Measurements from ENCODE around the gene MYRF. TPM values are rescaled to one million over a fixed set of nuclear protein-coding genes. Genes with fewer than 3 reads are reported as not detected.

MYRF gene
- total RNA-seq, 1 donor from 2014 or later: 0.16 TPM

DNA sequence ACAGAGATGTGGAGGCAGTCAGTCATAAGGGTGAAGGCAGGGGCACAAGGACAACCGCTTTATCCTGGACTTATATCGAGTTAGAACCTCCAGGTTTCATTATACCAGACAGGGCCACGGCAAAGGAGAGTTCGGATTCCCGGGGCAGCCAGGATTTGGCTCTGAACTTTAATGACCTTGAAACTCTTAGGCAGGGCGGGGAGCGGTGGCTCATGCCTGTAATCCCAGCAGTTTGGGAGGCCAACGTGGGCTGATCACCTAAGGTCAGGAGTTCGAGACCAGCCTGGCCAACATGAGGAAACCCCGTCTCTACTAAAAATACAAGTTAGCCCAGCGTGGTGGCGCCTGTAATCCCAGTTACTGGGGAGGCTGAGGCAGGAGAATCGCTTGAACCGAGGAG is 1.1 kb upstream of the MYRF start:
- intact Hi-C loops (cut with DNase I): no loop called here
- no peak for DNase-seq
- no peak for ATAC-seq (ENCODE audit: poor library complexity)

DNA sequence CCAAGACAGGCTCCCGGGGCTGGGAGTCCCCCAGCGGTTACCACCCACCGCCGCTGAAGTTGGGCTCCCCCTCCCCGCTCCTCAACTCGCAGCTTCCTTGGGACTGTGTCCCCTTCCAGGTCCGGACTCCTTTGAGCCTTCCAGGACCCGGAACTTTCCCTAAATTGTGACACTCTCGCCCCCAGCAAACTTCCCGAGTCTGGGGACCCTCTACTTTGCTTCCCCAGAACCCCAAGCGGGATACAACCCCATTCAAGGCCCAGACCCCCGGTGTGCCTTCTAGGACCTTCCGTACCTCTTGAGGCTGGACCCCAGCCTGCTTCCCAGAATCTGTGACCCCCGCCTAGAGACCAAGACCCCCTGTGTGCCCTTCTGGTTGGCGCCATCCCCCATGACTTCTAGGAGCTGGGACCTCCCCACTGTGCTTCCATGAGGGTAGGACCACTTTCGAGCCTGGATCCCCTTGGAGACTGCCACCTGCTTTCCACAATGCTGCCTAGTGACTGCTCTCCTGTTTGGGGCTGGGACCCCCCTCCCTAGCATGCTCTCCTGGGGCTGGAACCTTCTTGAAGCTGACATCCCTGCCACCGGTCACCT is 587 bp downstream of the MYRF start:
- DNase-seq (no peak), ATAC-seq (ENCODE audit: poor library complexity) (no peak)
- intact Hi-C loops (cut with DNase I): no loop called here

DNA sequence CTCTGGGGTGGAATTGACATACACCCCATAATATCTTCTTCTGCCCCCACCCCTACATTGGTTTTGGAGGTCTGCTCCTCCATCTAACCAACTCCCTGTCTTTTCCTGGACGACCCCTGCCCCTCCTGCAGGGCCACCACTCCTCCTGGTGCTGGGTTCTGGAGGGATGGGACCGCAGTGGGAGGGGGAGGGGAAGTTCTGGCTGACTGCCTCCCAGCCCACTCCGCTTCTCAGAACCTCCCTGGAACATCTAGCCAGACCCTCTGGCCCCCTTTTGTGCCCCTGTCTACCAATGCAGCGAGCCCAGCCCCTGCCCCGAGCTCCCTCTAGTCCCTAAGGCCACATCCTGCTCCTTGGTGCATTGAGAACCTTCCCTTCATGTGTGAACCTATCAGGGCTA is 1.2 kb downstream of the MYRF start:
- ATAC-seq (ENCODE audit: poor library complexity) (no peak), DNase-seq (no peak)
- intact Hi-C loops (cut with DNase I): no loop called here

DNA sequence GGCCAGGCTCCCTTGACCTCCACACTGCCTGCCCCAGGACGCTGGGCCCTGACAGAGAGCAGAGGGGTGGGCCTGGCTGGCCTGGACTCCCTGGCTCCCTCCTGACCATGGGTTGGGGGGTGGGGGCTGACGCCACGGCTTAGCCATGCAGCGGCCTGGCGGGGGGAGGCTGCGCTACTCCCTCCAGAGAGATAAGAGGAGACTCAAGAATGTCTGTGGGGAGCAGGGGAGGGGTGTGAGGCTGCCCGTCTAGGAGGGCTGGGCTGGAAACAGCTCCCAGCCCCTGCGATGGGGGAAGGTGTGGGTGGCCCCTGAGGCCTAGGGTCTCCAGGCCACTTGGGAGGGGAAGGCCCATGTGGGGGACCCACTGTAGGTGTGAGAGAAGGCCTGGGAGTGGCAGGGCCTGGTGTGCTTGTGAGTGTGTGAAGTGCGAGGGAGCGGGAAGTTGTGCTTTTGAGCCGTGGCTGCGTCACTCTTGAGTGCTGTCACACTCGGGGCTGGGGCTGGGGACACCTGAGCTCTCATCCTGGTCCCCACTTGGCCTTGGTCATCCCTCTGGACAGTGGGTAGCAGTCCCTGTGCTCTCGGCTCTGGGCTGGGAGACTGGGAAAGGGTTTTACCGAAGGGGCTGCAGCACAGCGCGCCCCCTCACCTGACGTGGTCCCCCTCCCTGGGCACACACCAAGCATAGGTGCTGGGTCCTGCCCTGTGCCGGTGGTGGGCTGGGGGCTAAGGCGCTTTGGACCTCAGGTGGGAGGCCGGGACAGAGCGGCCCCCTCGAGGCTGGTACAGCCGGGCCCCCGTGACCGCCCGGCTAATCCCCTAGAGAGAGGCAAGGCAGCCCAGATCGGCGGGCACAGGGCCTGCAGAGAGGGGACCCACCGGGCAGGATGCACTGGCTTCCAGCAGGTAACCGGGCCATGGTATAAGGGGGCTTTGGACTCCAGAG is 2.4 kb downstream of the MYRF start:
- intact Hi-C loops (cut with DNase I): no loop called here
- DNase-seq (no peak), ATAC-seq (ENCODE audit: poor library complexity) (no peak)

DNA sequence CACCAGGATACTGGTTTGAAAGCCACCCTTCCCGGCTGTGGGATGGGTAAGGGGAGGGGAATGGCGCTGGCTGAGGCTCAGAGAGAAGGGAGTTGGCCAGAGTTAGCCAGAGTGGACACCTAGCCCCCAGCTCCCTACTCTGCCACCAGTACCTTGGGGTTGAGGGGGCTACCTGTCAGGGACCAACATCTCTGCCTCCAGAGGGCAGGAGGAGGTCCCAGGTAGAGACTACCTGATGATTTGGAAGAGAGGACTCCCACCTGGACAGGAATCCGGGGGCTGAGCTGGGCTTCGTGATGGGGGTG is 3.7 kb downstream of the MYRF start:
- no peak for ATAC-seq (ENCODE audit: poor library complexity)
- intact Hi-C loops (cut with DNase I): no loop called here
- DNase-seq: no peak

DNA sequence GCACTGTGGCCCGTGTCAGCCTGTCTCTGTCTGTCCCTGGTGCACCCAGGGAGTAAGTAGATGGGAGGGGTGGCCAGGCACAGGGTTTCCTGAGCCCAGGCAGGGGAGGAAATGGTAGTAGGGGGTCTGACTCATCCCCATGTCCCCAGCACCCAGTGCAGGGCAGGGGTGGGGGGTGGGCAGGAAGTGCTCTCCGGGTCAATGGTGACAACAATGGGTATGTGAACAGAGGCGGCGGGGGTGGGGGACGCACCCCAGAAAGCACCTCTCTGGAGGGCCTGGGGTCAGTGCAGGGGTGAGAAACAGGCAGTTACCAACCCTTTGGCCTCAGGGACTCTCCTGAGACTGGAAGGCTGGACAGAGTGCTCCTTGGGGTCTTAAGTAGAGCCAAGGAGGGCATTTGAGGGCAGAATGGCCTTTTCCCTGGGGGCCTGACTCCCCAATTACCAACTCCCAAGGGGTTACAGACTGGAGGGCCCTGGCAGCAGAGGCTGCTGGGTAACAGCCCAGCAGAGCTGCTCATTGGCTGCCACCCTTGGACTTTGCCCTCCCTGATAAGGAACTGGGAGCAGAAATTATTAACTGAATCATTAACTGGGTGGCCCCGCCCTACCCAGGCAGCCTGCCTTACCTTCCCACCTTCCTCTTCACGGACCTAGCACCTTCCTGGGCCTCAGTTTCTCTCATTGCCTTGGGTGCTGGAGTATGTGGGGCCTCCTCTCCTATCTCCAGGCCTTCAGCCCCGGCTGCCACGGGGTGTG is 4.2 kb downstream of the MYRF start:
- DNase-seq (no peak), ATAC-seq (ENCODE audit: poor library complexity) (no peak)
- intact Hi-C loops (cut with DNase I): no loop called here

DNA sequence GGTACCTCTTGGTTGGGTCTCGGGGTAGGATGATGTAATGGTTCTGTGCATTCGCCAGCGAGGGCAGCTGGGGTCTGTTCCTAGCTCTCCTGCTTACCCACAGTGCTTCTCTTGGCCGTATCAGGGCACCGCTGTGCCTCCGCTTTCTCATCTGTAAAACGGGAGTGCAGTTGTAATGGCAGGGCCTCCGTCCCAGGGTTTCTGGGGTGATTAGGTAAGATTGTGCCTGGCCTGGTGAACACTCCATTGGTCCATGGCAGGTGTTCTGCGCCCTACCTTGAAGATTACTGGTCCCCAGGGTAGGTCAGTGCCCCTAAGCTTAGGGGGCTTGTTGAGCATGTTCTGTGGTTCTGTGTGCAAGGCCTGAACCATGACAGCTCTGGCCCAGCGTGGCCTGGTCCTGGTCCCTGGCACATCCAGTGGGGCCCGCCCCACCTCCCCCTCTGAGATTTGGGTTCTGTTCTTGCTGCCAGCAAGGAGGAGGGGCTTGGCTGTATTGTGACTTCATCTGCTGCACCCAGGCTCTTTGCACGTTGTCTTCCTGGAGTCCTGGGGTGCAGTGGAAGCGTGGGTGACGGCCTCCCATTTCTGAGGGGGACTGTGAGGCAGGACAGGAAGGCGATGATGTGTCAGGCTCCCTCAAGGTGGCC is 4.9 kb downstream of the MYRF start:
- ATAC-seq (ENCODE audit: poor library complexity): no peak
- intact Hi-C loops (cut with DNase I): no loop called here
- no peak for DNase-seq

DNA sequence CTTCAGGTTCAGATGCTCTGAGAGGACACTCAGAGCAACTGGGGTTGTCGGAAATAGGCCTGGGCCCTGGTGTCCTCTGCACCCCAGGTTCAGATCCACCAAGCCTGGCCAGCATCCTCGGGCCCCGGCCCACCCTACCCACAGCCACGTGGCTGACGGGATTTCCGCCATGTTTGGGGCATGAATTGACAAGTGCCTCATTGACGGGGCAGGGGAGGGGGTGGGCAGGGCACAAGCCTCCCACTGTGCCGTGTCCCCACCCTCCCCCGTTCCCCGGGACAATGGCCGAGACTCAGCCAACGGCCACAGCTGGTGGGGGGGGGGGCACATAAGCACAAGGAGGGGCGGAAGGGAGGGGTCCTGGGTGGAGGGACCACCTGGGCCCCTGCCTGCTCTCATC is 8.5 kb downstream of the MYRF start:
- intact Hi-C loops (cut with DNase I): no loop called here
- ATAC-seq (ENCODE audit: poor library complexity): no peak
- no peak for DNase-seq

DNA sequence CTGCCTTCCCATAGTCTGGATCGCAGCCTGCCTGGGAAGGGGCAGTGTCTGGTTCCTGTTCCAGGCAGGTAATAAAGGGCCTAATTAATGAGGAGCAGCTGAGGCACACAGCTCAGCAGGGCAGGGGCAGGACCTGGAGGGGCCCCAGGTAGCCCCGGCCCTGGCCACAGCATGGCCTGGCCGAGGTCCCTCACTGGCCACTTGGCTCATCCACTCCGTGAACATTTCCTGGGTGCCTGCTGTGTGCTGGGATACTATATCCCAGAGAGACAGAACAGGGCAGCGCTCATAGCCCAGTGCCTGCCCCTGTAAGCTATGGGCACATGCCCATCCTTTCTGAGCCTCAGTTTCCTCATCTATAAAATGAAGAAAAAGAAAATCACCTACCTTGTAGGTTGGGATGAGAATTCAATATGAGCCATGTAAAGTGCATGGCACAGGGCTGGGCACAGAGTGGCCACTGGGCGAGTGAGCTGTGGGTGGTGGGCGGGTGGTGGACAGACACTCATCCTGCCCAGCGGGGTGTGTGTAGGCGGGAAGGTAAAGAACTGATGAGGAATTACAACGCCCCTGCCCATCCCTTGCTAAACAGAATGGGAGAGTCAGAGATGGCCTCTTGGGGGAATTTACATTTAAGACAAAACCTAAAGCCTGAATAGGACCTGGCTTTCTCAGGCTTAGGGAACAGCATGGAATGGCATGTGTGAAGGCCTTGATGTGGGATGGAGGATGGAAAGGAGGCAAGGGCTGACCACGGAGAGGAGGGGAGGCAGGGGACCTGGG is 9.2 kb downstream of the MYRF start:
- no peak for DNase-seq
- no peak for ATAC-seq (ENCODE audit: poor library complexity)
- intact Hi-C loops (cut with DNase I): no loop called here

DNA sequence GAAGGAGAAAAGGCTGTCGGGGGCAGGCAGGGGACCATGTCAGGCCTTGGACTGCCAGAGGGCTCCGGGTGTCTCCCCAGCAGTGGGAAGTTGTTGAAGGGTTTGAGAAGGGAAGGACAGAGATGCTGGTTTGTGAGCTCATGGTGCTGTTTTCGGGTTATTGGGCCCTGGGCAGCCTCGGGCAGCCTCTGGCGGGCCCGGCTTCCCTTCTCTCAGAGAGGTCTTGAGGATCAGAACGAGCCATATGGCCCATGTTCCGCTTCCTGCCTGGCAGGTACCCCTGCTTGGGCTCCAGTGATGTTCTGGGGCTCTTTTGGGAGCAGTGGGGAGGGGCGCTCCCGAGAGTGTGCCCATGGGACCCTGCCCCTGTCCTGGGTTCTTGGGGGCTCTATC is 9.8 kb downstream of the MYRF start:
- intact Hi-C loops (cut with DNase I): no loop called here
- ATAC-seq (ENCODE audit: poor library complexity) (no peak), DNase-seq (no peak)

DNA sequence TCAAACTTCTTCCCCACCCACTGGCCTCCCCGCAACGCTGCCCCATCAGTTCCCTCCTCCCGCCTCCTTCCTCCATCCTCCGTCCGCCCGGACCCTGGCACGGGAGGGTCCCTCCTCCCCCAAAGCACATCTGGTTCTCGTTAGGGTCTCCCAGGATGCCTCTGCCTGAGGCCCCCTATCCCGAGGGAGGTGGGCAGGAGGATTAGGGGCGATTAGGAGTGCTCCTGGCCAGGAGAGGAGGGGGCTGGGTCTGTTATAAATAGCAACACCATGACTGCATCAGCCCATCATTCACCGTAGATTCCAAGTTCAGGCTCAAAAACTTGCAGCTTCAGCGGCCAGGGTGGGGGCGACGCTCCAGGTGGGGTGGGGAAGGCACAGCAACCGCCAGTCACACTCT is 10.4 kb downstream of the MYRF start:
- ATAC-seq (ENCODE audit: poor library complexity): no peak
- no peak for DNase-seq
- intact Hi-C loops (cut with DNase I): no loop called here

DNA sequence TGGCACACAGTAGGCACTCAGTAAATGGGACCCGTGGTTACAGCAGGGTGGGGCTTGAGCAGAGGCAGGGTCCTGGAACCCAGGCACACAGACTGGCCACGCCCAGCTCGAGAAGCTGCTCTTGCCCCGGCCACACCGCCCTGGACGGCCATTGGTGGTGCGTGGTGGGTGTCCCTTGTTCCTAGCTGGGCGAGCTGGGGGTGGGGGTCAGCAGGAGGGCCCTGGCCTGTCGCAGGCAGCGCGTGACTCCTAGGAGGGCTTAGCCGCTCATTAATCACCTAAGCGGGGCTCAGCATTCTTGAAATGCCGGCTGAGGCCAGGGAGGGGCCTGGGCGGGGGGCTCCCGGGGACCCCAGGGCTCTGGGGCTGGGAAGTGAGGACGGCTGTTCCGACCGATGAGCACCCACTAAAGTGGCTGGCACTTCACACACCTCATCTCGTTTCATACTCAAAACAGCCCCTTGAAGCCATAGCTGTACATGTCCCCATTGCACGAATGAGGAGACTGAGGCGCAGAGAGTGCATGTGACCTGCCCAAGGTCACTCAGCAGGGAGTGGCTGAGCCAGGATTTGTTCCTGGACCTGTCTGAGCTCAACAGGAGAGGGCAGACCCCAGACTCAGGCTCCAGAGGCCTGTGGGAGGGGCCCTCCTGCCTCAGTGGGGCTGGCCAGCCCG is 11.6 kb downstream of the MYRF start:
- intact Hi-C loops (cut with DNase I): no loop called here
- no peak for DNase-seq
- no peak for ATAC-seq (ENCODE audit: poor library complexity)

DNA sequence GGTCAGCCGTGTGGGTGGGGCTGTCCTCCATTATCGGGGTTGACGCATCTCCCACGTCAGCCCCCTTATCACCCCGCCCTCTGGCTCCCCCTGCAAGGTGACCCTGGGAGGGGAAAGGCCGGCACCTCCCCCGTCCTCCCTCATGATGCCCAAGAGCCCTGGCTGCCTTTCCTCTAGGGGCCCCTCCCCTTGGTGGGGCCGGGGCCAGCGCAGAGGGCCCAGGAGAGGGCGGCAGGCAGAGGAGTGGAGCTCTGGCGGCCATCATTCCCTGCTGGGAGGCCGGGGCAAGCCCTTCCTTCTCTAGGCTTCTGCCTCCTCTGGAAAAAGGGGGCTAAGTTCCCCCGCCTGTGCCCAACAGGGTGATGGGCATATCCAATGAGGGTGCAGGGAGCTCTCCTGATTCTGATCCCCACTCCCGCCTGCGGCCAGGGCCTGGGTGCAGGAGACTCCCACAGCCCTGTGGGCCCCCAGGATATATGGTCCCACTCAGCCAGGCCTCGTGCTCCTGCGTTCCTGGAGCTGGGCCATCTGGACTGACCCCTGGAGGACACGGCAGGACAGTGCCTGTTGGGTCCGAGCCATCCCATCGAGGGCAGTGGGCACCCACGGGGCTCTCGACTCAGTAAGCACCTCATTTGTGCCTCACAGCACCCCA is 12.3 kb downstream of the MYRF start:
- intact Hi-C loops (cut with DNase I): no loop called here
- no peak for ATAC-seq (ENCODE audit: poor library complexity)
- DNase-seq: no peak

DNA sequence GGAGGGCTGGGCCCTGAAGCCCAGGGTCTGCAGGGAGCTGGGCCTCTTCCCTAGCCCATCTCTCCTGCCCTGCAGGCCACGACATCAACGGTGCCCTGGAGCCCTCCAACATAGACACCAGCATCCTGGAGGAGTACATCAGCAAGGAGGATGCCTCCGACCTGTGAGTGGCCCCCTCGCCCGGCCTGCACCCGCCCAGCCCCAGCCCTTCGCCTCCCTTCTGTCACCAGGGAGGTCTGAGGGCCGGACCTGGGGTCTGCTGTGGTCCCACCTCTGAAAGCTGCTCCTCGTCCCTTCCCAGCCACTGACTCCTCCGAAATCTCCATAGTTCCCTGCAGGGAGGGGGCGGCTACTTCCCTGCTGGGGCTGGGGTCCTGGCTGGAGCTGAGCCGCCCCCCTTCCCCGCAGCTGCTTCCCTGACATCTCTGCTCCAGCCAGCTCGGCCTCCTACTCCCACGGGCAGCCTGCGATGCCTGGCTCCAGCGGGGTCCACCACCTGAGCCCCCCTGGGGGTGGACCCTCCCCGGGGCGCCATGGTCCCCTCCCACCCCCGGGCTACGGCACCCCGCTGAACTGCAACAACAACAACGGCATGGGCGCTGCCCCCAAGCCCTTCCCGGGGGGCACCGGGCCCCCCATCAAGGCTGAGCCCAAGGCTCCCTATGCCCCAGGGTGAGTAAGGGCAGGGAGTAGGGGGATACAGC is 13.3 kb downstream of the MYRF start:
- intact Hi-C loops (cut with DNase I): no loop called here
- ATAC-seq (ENCODE audit: poor library complexity) (no peak), DNase-seq (no peak)

DNA sequence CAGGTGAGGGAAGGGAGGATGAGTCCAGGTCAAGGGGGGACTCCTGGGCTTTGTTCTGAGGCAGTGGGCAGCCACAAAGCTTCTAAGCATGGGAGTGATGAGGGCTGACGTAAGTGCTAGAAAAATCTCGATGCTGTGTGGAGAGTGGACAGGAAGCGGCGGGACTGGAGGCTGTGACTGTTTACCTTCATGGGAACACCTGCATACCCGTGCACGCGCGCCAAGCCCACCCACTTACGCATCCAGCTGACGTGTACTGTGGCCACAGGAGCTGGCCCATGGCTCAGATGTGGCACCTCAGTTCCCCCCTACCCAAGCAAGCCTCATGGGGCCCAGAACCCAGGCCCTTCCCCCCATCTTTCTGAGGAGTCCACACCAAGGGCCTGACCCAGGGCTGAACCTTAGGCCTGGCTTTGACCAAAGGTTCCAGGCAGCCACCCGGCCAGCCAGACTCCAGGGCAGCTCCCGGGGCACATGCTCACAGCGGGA is 14.0 kb downstream of the MYRF start:
- intact Hi-C loops (cut with DNase I): no loop called here
- ATAC-seq (ENCODE audit: poor library complexity): no peak

DNA sequence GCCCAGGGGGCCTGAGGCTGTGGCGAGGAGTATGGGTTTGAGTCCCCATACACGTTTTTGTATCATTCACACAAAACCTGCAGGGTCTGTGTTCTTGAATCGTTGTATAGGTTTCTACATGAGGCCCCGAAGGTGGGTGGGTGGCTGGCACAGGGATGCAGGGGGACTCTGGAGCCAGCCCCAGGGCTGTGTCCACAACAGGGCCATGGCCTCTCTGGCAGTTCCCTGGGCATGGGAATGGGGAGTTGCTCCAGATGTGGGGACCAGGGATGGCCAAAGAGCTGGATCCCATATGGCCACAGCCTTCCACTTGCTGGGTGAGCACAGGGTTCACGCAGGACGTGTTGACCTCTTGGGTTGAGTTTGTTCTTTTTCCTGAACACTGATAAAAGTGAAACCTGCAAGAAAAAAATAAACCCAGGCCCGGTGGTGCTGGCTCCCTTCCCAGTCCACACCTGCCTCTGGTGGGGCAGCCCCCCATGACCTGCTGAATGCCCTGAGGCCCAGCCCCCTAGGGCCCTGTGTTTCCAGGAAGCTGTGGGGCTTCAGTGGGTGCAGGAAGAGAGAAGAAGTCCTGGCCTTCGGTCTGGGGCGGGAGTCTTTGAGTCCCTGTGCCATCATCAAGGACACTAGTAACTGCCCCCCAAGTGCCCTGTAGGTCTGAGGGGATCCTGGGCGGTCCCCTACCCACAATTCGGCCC is 16.1 kb downstream of the MYRF start:
- intact Hi-C loops (cut with DNase I): no loop called here
- ATAC-seq (ENCODE audit: poor library complexity): no peak
- no peak for DNase-seq

More for the DNA sequence above, 14.0 kb downstream of the MYRF start:
- DNase-seq: no peak
